A673 (cell line): ENCODE results near the gene TAOK2. TPM values are rescaled to one million over a fixed set of nuclear protein-coding genes. Genes with fewer than 3 reads are reported as not detected.

Source experiments
- BruUV-seq: library from RNA; stranded (reverse); fragments of 400-500 nt; replicated peaks from 2 replicates; lab custom pipeline; 2021; lab: Mats Ljungman, UMichigan
- CTCF ChIA-PET: fragments of 300-600 bp; sonication (Branson Sonifier 250); formaldehyde crosslinking; loops from one replicate; lab custom pipeline; 2022; ENCODE audit warnings: antibody characterized with exemption; lab: Charles Lee
- POLR2A ChIA-PET: fragments of 300-600 bp; sonication (Branson Sonifier 250); formaldehyde crosslinking; loops from one replicate; lab custom pipeline; 2022; ENCODE audit warnings: antibody characterized with exemption; ENCODE audit not compliant: low non-redundant PET; lab: Charles Lee
- DNase-seq: peaks from one replicate; pipeline ENCODE4 v3.0.0-alpha.2; 2015; ENCODE audit warnings: low spot score
- H3K27ac ChIP-seq: fragments of 200-600 bp; sonication (generic); 2 replicates; pipeline ENCODE4 v1.5.1; 2016; ENCODE audit warnings: mixed run types, low read depth, mild to moderate bottlenecking, mixed read lengths, antibody characterized with exemption, low read length; ENCODE audit not compliant: poor library complexity, severe bottlenecking
- H3K27me3 ChIP-seq: fragments of 200-600 bp; sonication (generic); replicated peaks from 2 replicates; pipeline ENCODE4 v1.6.1; 2017; ENCODE audit warnings: mixed run types, low read depth, mild to moderate bottlenecking, mixed read lengths, antibody characterized with exemption, low read length; ENCODE audit not compliant: insufficient read depth, poor library complexity
- H3K36me3 ChIP-seq: fragments of 200-600 bp; sonication (generic); 2 replicates; pipeline ENCODE4 v1.6.1; 2016; ENCODE audit warnings: mixed run types, mild to moderate bottlenecking, mixed read lengths, antibody characterized with exemption, low read length; ENCODE audit not compliant: insufficient read depth, poor library complexity, severe bottlenecking
- H3K4me1 ChIP-seq: fragments of 200-600 bp; sonication (generic); 2 replicates; pipeline ENCODE4 v1.6.1; 2017; ENCODE audit warnings: mixed run types, mild to moderate bottlenecking, mixed read lengths, antibody characterized with exemption, low read length; ENCODE audit not compliant: insufficient read depth, poor library complexity, severe bottlenecking
- H3K4me3 ChIP-seq: fragments of 200-600 bp; sonication (generic); 2 replicates; pipeline ENCODE4 v1.5.1; 2016; ENCODE audit warnings: low read depth, mixed run types, mild to moderate bottlenecking, mixed read lengths, low read length; ENCODE audit not compliant: poor library complexity, severe bottlenecking
- H3K9me3 ChIP-seq: fragments of 200-600 bp; sonication (generic); 2 replicates; pipeline ENCODE4 v1.6.1; 2016; ENCODE audit warnings: mixed run types, low read depth, mild to moderate bottlenecking, mixed read lengths, antibody characterized with exemption, low read length; ENCODE audit not compliant: poor library complexity, severe bottlenecking
- CTCF ChIP-seq: fragments of 300-800, 200-600 bp; sonication (generic); conservative IDR thresholded peaks from 2 replicates; pipeline ENCODE4 v1.5.1; 2017; ENCODE audit warnings: low read depth, mild to moderate bottlenecking, antibody characterized with exemption, low read length, moderate library complexity, mixed read lengths
- EZH2 ChIP-seq: fragments of 200-600 bp; sonication (generic); IDR thresholded peaks from 2 replicates; pipeline ENCODE4 v1.6.1; 2017; ENCODE audit warnings: borderline replicate concordance, low read depth, mild to moderate bottlenecking, mixed read lengths, antibody characterized with exemption, low read length; ENCODE audit not compliant: poor library complexity, severe bottlenecking
- intact Hi-C: fragments of 100-400 bp; cut with micrococcal nuclease; formaldehyde crosslinking; loops from one replicate; pipeline ENCODE4 v1.10.0; 2022; ENCODE audit not compliant: unreplicated experiment
- total RNA-seq: library from RNA; stranded (reverse); gene quantifications from 2 replicates; pipeline ENCODE4 v1.2.3, GENCODE V29; 2021

TAOK2 gene
- total RNA-seq, 1 experiment from 2014 or later: 50.2 TPM

DNA sequence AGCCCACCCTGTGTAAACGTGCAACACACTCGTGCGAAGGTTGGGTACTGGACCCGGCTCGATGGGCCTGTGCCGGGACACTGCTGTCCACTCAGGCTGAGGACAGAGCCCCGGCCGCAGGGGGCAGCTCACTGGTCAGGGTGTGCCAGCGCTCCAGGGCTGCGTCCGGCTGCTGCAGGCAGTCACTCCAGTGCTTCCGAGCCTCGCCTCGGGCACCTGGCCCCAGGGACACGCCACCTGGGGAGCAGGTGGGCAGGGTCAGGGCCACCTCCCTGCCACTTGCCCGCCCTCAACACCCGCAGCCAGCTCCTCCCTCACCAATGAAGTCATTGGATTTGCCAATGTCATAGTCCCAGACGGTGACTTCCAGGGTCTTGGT, 32.4 kb downstream of the TAOK2 start:
- ChIA-PET CTCF (no interaction called here), POLR2A (no interaction called here)
- no peak overlapping the region for H3K27ac ChIP-seq
- no peak overlapping the region for H3K4me3 ChIP-seq
- peaks cover 11% of the 10 kb centered on the region for H3K36me3 ChIP-seq
- H3K4me1 ChIP-seq: peaks cover 10% of the 10 kb centered on the region
- intact Hi-C loops: no loop called here
- no peaks in the 10 kb centered on the region for H3K27me3 ChIP-seq
- TF ChIP-seq CTCF: no peak
- no peak for TF ChIP-seq EZH2
- no peak for DNase-seq
- H3K9me3 ChIP-seq: no peaks in the 10 kb centered on the region
- no TSS peak for BruUV-seq

DNA sequence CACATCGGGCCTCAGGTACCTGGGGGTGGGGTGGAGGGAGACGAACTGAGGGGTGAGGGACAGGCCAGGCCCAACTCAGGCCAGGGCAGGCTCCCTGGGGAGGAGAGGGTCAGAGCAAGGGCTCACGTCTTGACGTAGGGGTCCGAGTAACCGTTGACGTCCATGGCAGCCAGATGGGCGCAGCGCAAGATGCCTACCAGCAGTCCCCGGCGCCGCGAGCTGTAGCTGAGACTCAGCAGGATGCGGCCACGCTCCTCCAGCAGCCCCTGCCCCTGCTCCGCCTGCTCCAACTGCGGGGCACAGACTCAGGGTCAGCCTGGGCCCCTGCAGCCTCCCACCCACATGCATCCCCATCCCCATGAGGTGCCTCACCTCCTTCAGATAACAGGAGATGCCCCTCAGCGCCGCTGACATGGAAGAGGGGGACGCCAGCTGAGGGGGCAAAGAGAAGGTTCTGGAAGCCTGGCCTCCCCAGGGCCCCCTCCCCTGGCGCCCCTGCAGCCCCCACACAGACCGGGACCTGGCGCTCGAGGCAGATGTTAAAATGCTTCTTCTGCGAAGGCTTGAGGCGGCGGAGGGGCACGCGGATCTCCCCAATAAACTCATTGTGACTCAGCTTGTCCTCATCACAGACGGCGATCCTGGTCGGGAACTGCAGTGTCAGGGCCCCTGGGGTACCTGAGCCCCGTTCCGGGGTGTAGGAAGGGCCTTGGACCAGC, 33.1 kb downstream of the TAOK2 start:
- TF ChIP-seq CTCF: no peak
- TF ChIP-seq EZH2: no peak
- DNase-seq: no peak
- Histone ChIP-seq H3K4me3 (no peak overlapping the region), H3K27me3 (no peaks in the 10 kb centered on the region), H3K27ac (no peak overlapping the region), H3K9me3 (no peaks in the 10 kb centered on the region), H3K4me1 (peaks cover 10% of the 10 kb centered on the region), H3K36me3 (peaks cover 11% of the 10 kb centered on the region)
- ChIA-PET POLR2A (no interaction called here), CTCF (no interaction called here)
- intact Hi-C loops: no loop called here
- no TSS peak for BruUV-seq

DNA sequence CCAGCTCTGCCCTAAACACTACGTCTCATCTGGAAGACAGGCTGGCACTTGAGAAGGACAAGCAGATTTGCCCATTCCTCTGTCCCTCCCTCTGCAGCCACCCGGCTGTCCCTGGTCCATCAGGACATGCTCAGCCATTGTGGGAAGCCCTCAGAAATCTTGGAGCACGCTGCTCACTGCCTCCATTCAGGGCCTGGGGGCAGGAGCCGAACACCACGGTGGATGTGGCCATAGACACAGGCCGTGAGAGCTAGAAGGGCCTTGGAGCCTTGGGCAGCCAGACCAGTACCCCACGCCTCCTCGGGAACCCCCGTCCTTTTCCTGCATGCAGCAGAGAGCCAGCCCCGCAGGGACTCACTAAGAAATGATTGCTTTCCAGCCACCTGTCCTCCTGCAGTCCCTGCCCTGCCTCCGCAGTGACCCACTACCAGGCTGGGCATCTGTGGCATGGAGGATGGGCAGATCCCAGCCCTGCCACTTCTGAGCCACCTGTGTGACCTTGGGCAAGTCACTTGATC, 33.8 kb downstream of the TAOK2 start:
- Histone ChIP-seq H3K9me3 (no peaks in the 10 kb centered on the region), H3K4me1 (peaks cover 10% of the 10 kb centered on the region), H3K27me3 (no peaks in the 10 kb centered on the region), H3K36me3 (peaks cover 11% of the 10 kb centered on the region), H3K27ac (no peak overlapping the region), H3K4me3 (no peak overlapping the region)
- POLR2A ChIA-PET: no interaction called here
- no TSS peak for BruUV-seq
- CTCF ChIA-PET: no interaction called here
- DNase-seq: no peak
- TF ChIP-seq EZH2 (no peak), CTCF (no peak)
- intact Hi-C loops: no loop called here
